ENCODE measurements around the gene PTPRG. TPM values are rescaled to one million over a fixed set of nuclear protein-coding genes. Genes with fewer than 3 reads are reported as not detected.

Gene PTPRG
- total and polyA plus RNA-seq, 12 donors: 6.3 to 119 (median 72.2) TPM

DNA sequence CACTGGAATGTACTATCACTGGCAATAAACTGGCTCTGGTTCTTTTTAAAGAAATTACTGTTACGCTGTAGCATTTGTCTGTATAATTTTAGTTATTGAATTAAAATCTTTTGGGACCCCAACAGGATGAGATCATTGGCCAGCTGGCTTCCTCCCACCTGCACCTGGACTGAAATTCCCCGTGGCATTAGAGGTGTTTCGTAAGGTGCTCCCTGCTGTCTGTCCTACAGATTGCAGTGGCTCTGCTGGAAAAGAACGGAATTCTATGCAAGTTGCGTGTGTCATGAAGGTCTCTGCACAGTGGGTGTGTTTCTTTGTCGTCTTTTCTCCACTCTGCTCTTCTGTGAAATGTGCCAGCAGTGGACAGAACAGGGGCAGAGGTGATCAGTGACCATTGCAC is 383.4 kb downstream of the PTPRG start:
- Histone ChIP-seq H3K27ac (no peak overlapping the region), H3K4me1 (replicated peaks in 1 of 2) (no peaks in the 10 kb centered on the region), H3K9me3 (replicated peaks in 1 of 3) (no peaks in the 10 kb centered on the region), H3K36me3 (replicated peaks in 1 of 2) (no peaks in the 10 kb centered on the region), H3K27me3 (no peaks in the 10 kb centered on the region), H3K4me3 (no peak overlapping the region)
- intact Hi-C loops (cut with DNase I): no loop called here
- WGBS, 4 donors: 92 to 93% (median 92%) methylated on average over 6 of the region's 6 CpGs
- DNase-seq: no peak
- no peak for TF ChIP-seq POLR2A (IDR thresholded peaks at IDR 0.05)
- TF ChIP-seq CTCF (IDR thresholded peaks at IDR 0.05): no peak

DNA sequence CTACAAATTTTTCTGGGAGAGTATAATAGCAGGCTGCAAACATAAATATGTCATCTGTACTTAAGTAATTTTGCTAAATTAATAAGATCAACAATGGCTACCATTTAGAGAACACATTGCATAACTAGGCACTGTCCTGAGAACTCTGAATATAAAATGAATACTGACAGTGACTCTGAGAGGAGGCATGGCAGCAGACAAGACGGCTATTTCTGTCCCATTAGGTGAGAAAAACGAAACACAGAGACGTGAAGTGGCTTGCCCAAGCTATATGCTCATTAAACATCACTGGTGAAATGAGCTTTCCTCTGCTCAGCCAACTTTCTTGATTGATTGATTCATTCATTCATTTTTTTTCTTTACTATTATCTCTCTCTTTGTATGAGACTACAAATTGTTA is 384.3 kb downstream of the PTPRG start:
- intact Hi-C loops (cut with DNase I): no loop called here
- no peaks in the 10 kb centered on the region for H3K36me3 ChIP-seq (replicated peaks in 1 of 2)
- no peak overlapping the region for H3K4me3 ChIP-seq
- H3K9me3 ChIP-seq (replicated peaks in 1 of 3): no peaks in the 10 kb centered on the region
- no peak overlapping the region for H3K27ac ChIP-seq
- no peak for DNase-seq
- WGBS, 4 donors: 60 to 67% (median 62%) methylated on average over 3 of the region's 3 CpGs
- no peaks in the 10 kb centered on the region for H3K4me1 ChIP-seq (replicated peaks in 1 of 2)
- TF ChIP-seq POLR2A (IDR thresholded peaks at IDR 0.05) (no peak), CTCF (IDR thresholded peaks at IDR 0.05) (no peak)
- H3K27me3 ChIP-seq: no peaks in the 10 kb centered on the region

DNA sequence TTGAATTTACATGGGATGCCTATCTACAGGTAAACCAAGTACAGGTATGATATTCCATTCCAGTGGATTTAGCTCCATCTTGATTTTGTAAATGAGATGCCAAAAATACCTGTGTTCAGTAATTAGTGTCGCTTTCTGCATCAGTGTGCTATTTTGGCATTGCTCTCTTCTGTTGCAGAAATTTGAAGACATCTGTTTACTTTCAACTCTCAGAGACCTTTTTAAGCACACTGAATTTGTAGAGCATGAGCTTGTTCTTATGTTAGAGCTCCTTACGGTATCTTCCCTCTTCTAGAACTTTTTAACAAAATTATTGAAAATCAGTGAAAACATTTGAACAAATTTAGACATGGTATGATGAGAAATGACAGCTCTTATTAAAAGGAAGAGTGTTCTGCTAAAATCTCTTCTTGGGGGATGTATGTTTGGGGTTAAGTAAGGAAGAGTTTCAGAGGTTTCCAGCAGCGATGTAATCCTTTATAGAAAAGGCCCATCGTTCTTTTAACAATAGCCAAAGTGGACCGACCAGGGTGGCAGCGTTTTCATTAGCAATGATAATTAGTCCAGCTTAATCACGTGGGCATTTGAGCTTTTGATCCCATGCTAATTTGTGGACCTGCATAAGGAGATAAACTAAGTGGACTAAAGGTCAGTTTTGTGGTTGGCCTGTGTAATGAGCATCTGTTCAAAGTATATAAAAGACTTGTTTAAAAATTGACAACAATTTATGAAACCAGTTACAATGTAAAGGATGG is 385.4 kb downstream of the PTPRG start:
- TF ChIP-seq CTCF (IDR thresholded peaks at IDR 0.05): no peak
- TF ChIP-seq POLR2A (IDR thresholded peaks at IDR 0.05): no peak
- DNase-seq: no peak
- Histone ChIP-seq H3K36me3 (replicated peaks in 1 of 2) (no peaks in the 10 kb centered on the region), H3K4me1 (replicated peaks in 1 of 2) (no peaks in the 10 kb centered on the region), H3K9me3 (replicated peaks in 1 of 3) (no peaks in the 10 kb centered on the region), H3K4me3 (no peak overlapping the region), H3K27me3 (no peaks in the 10 kb centered on the region), H3K27ac (no peak overlapping the region)
- 75 to 79% (median 77%) methylated on average over 7 of the region's 7 CpGs for WGBS, 4 donors
- intact Hi-C loops (cut with DNase I): no loop called here

GRCh38 chr3:61947456-61947855 is 386.1 kb downstream of the PTPRG start:
- Histone ChIP-seq H3K27ac (no peak overlapping the region), H3K36me3 (replicated peaks in 1 of 2) (no peaks in the 10 kb centered on the region), H3K27me3 (no peaks in the 10 kb centered on the region), H3K4me3 (no peak overlapping the region), H3K9me3 (replicated peaks in 1 of 3) (no peaks in the 10 kb centered on the region), H3K4me1 (replicated peaks in 1 of 2) (no peaks in the 10 kb centered on the region)
- 68 to 94% (median 76%) methylated on average over 4 of the region's 4 CpGs for WGBS, 4 donors
- no peak for DNase-seq
- TF ChIP-seq CTCF (IDR thresholded peaks at IDR 0.05): no peak
- TF ChIP-seq POLR2A (IDR thresholded peaks at IDR 0.05): no peak
- intact Hi-C loops (cut with DNase I): no loop called here

Measured in adrenal gland (tissue), 12 donors.